Suprapubic skin (tissue), 4 donors: ENCODE measurements around the gene GMCL2. TPM values are rescaled to one million over a fixed set of nuclear protein-coding genes. Genes with fewer than 3 reads are reported as not detected.

Experiments used
- DNase-seq, 2 donors: peaks; one replicate each; pipeline ENCODE4 v3.0.0-alpha.2; 2019; ENCODE audit warnings: low spot score in 2 of 2
- H3K27ac ChIP-seq: fragments of 200-600 bp; sonication (generic); one replicate; pipeline ENCODE4 v1.5.1; 2019
- H3K27me3 ChIP-seq: fragments of 200-600 bp; sonication (generic); one replicate; pipeline ENCODE4 v1.5.1; 2019
- H3K36me3 ChIP-seq: fragments of 200-600 bp; sonication (generic); one replicate; pipeline ENCODE4 v1.5.1; 2019
- H3K4me1 ChIP-seq: fragments of 200-600 bp; sonication (generic); one replicate; pipeline ENCODE4 v1.5.1; 2019
- H3K4me3 ChIP-seq: fragments of 200-600 bp; sonication (generic); one replicate; pipeline ENCODE4 v1.5.1; 2019; ENCODE audit warnings: mild to moderate bottlenecking
- H3K9me3 ChIP-seq: fragments of 200-600 bp; sonication (generic); one replicate; pipeline ENCODE4 v1.5.1; 2019
- EP300 ChIP-seq: sonication (generic); formaldehyde crosslinking; IDR thresholded peaks from one replicate; pipeline ENCODE4 v1.6.1; 2017; ENCODE audit warnings: antibody characterized with exemption
- POLR2A ChIP-seq, 2 donors: fragments of 450-650 bp; IDR thresholded peaks; one replicate each; pipeline ENCODE4 v1.6.1; 2017; ENCODE audit warnings: antibody characterized with exemption in 2 of 2, mild to moderate bottlenecking in 2 of 2, moderate library complexity in 2 of 2
- POLR2AphosphoS5 ChIP-seq, 3 donors: sonication (generic); formaldehyde crosslinking; IDR thresholded peaks; one replicate each; pipeline ENCODE4 v1.6.1; 2017; ENCODE audit warnings: antibody characterized with exemption in 3 of 3
- WGBS: methylation state at CpG from one replicate; pipeline ENCODE4 v1.1.5; 2018; 5-methylcytosine and 5-hydroxymethylcytosine counted together
- total RNA-seq, 4 donors: library from RNA; depleted of rRNA; stranded (reverse); fragments of >200 nt; gene quantifications; one replicate each; pipeline ENCODE4 v1.1.0, GENCODE V29; 2016
- TF ChIP-seq, protein P1 (sequence below), 2 donors: fragments of 200-600 bp in 1 of 2; fragments of 450-650 bp in 1 of 2; sonication (generic) in 1 of 2; IDR thresholded peaks; one replicate each; pipeline ENCODE4 v1.5.1; 2016 to 2019; ENCODE audit warnings: antibody characterized with exemption in 2 of 2, mild to moderate bottlenecking in 1 of 2, moderate library complexity in 1 of 2

Gene GMCL2
- total RNA-seq, 4 donors from 2014 or later = 0.49 TPM; not detected in 3

DNA sequence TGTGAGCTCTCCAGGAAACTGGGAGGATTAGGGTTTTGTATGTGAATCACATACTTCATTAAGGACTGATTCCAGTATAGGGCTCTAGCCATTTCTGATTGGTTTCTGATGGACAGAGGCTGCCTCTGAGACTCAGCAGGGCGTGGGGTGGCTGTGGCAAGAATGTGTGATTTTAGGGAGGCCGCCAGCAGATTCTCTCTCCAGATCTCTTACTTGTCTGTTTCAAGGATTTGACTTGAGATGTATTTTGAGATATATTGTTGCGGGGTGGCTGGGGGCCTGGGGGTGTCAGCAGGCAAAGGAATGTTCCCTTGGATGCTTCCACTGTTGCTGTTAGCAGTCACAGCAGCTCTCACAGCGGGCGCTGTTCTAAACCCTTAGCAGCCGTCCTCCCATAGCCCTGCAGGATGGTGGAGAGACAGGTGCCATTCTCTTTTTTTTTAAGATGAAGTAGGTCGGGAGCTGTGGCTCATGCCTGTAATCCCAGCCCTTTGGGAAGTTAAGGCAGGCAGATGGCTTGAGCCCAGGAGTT is 9.2 kb upstream of the GMCL2 start:
- H3K4me1 ChIP-seq = peaks cover 22% of the 10 kb centered on the region
- peak; percentile 40 for DNase-seq
- 63% methylated on average over 7 of the region's 7 CpGs for WGBS

DNA sequence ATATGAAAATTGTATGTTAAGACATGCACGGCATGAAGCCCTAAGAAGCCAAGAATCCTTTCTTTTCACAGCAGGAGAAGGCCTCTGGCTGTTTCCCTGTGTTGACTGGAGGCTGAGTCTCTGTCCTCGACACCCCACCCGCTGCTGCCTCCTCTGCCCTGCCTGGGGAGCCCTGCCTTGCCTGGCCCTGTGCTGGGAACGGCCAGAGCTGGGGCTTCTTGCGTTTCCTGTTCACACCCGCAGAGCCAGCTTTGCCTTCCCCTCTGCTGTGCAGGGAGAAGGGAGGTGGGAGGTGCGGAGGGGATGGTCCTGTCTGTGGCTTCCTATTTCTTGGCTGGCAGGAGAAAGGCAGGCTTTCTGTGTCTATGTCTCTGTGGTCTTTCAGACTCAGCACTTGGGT is 6.9 kb upstream of the GMCL2 start:
- no peaks in the 10 kb centered on the region for H3K9me3 ChIP-seq
- no peaks in the 10 kb centered on the region for H3K36me3 ChIP-seq
- DNase-seq = peak in 1 of 2 donors; percentile 42
- H3K27ac ChIP-seq = no peak overlapping the region
- WGBS = 39% methylated on average over 6 of the region's 7 CpGs
- TF ChIP-seq POLR2A (IDR thresholded peaks at IDR 0.05) (no peak), EP300 (no peak), POLR2AphosphoS5 (IDR thresholded peaks at IDR 0.05) (no peak)
- TF ChIP-seq, protein P1, sequence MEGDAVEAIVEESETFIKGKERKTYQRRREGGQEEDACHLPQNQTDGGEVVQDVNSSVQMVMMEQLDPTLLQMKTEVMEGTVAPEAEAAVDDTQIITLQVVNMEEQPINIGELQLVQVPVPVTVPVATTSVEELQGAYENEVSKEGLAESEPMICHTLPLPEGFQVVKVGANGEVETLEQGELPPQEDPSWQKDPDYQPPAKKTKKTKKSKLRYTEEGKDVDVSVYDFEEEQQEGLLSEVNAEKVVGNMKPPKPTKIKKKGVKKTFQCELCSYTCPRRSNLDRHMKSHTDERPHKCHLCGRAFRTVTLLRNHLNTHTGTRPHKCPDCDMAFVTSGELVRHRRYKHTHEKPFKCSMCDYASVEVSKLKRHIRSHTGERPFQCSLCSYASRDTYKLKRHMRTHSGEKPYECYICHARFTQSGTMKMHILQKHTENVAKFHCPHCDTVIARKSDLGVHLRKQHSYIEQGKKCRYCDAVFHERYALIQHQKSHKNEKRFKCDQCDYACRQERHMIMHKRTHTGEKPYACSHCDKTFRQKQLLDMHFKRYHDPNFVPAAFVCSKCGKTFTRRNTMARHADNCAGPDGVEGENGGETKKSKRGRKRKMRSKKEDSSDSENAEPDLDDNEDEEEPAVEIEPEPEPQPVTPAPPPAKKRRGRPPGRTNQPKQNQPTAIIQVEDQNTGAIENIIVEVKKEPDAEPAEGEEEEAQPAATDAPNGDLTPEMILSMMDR (IDR thresholded peaks at IDR 0.05) = no peak
- H3K4me3 ChIP-seq = no peak overlapping the region
- H3K4me1 ChIP-seq = peaks cover 4% of the 10 kb centered on the region
- H3K27me3 ChIP-seq = no peaks in the 10 kb centered on the region

More for the DNA sequence above, 9.2 kb upstream of the GMCL2 start:
- Histone ChIP-seq H3K27me3 (no peaks in the 10 kb centered on the region), H3K9me3 (no peaks in the 10 kb centered on the region), H3K27ac (no peak overlapping the region), H3K4me3 (no peak overlapping the region), H3K36me3 (no peaks in the 10 kb centered on the region)
- no peak for TF ChIP-seq POLR2AphosphoS5 (IDR thresholded peaks at IDR 0.05)
- TF ChIP-seq EP300 = no peak
- no peak for TF ChIP-seq POLR2A (IDR thresholded peaks at IDR 0.05)
- TF ChIP-seq, protein P1 (IDR thresholded peaks at IDR 0.05) = no peak

DNA sequence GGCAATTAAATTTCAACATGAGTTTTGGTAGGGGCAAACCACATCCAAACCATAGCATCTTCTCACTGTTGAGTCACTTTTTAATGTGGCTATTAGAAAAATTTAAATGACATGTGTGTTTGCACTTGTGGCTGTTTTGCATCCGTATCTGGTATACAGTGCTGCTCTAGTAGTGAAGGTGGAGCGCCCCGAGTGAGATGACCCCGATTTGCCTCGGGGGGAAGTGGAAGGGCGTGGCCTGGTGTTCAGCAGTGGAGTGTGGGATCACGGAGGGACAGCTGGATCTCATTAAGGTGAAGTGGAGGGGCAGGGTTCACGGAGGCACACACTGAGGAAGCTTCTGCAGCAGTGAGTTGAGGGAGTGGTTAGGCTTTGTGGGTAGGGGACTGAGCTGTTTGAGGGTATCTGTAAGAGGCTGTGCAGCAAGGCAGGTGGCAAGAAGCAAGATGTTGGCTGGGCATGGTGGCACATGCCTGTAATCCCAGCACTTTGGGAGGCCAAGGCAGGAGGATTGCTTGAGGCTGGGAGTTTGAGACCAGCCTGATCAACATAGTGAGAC is 6.2 kb upstream of the GMCL2 start:
- Histone ChIP-seq H3K9me3 (no peaks in the 10 kb centered on the region), H3K27ac (no peak overlapping the region), H3K4me1 (peaks cover 4% of the 10 kb centered on the region), H3K36me3 (no peaks in the 10 kb centered on the region), H3K27me3 (no peaks in the 10 kb centered on the region), H3K4me3 (no peak overlapping the region)
- TF ChIP-seq EP300 (no peak), POLR2A (IDR thresholded peaks at IDR 0.05) (no peak), POLR2AphosphoS5 (IDR thresholded peaks at IDR 0.05) (no peak)
- TF ChIP-seq, protein P1 (IDR thresholded peaks at IDR 0.05) = no peak
- WGBS = 68% methylated on average over 8 of the region's 8 CpGs
- DNase-seq = no peak

DNA sequence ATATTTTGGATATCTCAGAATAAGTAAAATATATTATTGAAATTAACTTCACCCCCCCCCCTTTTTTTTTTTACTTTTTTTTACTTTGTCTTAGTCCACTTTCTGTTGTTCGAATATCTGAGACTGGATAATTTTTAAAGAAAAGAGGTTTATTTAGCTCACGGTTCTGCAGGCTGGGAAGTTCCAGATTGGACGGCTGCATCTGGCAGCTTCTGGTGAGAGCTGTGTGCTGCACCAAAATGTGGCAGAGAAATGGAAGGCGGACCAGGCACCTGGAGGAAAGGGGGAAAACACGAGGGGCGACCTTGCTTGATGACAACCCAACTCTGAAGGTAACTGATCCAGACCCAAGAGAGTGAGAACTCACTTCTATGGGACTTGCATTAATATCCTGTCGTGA is 5.6 kb upstream of the GMCL2 start:
- H3K4me3 ChIP-seq = no peak overlapping the region
- TF ChIP-seq POLR2A (IDR thresholded peaks at IDR 0.05) (no peak), EP300 (no peak), POLR2AphosphoS5 (IDR thresholded peaks at IDR 0.05) (no peak)
- TF ChIP-seq, protein P1 (IDR thresholded peaks at IDR 0.05) = no peak
- no peaks in the 10 kb centered on the region for H3K9me3 ChIP-seq
- H3K27ac ChIP-seq = no peak overlapping the region
- WGBS = 91% methylated on average over 7 of the region's 7 CpGs
- no peaks in the 10 kb centered on the region for H3K36me3 ChIP-seq
- DNase-seq = no peak
- H3K27me3 ChIP-seq = no peaks in the 10 kb centered on the region
- peaks cover 4% of the 10 kb centered on the region for H3K4me1 ChIP-seq

DNA sequence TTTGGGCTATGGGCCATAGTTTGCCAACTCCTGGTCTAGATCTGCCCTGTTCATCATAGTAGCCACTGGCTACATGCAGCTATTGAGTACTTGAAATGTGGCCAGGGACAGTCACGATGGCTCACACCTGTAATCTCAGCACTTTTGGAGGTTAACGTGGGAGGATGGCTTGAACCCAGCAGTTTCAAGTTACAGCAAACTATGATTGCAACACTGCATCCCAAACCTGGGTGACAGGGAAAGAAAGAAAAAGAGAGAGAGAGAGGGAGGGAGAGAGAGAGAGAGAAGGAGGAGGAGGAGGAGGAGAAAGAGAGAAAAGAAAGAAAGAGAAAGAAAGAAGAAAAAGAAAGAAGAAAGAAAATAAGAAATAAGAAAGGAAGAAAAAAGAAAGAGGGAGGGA is 5.1 kb upstream of the GMCL2 start:
- 34% methylated on average over 2 of the region's 2 CpGs for WGBS
- Histone ChIP-seq H3K4me1 (peaks cover 4% of the 10 kb centered on the region), H3K4me3 (no peak overlapping the region), H3K36me3 (no peaks in the 10 kb centered on the region), H3K27ac (no peak overlapping the region), H3K27me3 (no peaks in the 10 kb centered on the region), H3K9me3 (no peaks in the 10 kb centered on the region)
- TF ChIP-seq POLR2A (IDR thresholded peaks at IDR 0.05) (no peak), EP300 (no peak), POLR2AphosphoS5 (IDR thresholded peaks at IDR 0.05) (no peak)
- TF ChIP-seq, protein P1 (IDR thresholded peaks at IDR 0.05) = no peak
- DNase-seq = no peak
